SH-SY5Y (cell line): ENCODE measurements around the gene MTO1.

Experiments
- GATA2 ChIP-seq: IDR thresholded peaks from 2 replicates; pipeline ENCODE4 v1.6.1; 2011; ENCODE audit warnings: mild to moderate bottlenecking, low read depth, low read length
- GATA3 ChIP-seq: IDR thresholded peaks from 2 replicates; pipeline ENCODE4 v1.6.1; 2011; ENCODE audit warnings: low read depth, mild to moderate bottlenecking, low read length, moderate library complexity

DNA sequence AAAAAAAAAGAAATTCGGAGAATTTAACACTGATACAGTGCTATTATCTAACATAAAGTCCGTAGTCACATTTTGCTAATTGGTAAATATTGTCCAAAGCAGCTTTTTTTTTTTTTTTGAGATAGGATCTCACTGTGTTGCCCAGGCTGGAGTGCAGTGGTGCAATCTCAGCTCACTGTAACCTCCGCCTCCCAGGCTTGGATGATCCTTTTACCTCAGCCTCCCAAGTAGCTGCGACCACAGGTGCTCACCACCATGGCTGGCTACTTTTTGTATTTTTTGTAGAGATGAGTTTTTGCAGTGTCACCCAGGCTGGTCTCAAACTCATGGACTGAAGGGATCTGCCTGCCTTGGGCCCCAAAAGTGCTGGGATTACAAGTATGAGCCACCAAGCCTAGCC lies 15.9 kb downstream of the MTO1 start:
- no peak for TF ChIP-seq GATA3
- TF ChIP-seq GATA2 = no peak
